Measurements from ENCODE around the gene TMEM63B.

- TF ChIP-seq TCF4 (CRISPR knock-in tag; IDR thresholded peaks at IDR 0.05; ENCODE audit: borderline replicate concordance): no peak
- TF ChIP-seq GLIS3 (CRISPR knock-in tag; IDR thresholded peaks at IDR 0.05): no peak
- no peak for TF ChIP-seq ZFP30 (CRISPR knock-in tag; IDR thresholded peaks at IDR 0.05)
- TF ChIP-seq ESRRG (CRISPR knock-in tag; IDR thresholded peaks at IDR 0.05): no peak
- no peak for TF ChIP-seq ZNF565 (CRISPR knock-in tag; conservative IDR thresholded peaks at IDR 0.05; ENCODE audit: low read depth)
- TF ChIP-seq ZNF70 (CRISPR knock-in tag; IDR thresholded peaks at IDR 0.05): no peak
- TF ChIP-seq ISL1 (CRISPR knock-in tag; IDR thresholded peaks at IDR 0.05): no peak
- TF ChIP-seq RARB (CRISPR knock-in tag; IDR thresholded peaks at IDR 0.05): no peak
- TF ChIP-seq CSDC2 (CRISPR knock-in tag; IDR thresholded peaks at IDR 0.05): no peak
- TF ChIP-seq CREB5 (CRISPR knock-in tag; IDR thresholded peaks at IDR 0.05; ENCODE audit: low read depth): no peak
- no peak for TF ChIP-seq SNAI2 (CRISPR knock-in tag; IDR thresholded peaks at IDR 0.05)
- TF ChIP-seq, protein P1, sequence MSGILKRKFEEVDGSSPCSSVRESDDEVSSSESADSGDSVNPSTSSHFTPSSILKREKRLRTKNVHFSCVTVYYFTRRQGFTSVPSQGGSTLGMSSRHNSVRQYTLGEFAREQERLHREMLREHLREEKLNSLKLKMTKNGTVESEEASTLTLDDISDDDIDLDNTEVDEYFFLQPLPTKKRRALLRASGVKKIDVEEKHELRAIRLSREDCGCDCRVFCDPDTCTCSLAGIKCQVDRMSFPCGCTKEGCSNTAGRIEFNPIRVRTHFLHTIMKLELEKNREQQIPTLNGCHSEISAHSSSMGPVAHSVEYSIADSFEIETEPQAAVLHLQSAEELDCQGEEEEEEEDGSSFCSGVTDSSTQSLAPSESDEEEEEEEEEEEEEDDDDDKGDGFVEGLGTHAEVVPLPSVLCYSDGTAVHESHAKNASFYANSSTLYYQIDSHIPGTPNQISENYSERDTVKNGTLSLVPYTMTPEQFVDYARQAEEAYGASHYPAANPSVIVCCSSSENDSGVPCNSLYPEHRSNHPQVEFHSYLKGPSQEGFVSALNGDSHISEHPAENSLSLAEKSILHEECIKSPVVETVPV (CRISPR knock-in tag; IDR thresholded peaks at IDR 0.05): no peak
Observed at GRCh38 chr6:44178424-44179071, 51.2 kb downstream of the TMEM63B start.

Data from SK-N-SH treated with all-trans-retinoic acid at 6 μM for 48 hours (cell line).